NT2/D1 (cell line): Measurements from ENCODE around the gene CASP8.

Experiments used
- SUZ12 ChIP-seq: IDR thresholded peaks from 2 replicates; pipeline ENCODE4 v1.6.1; 2011; ENCODE audit not compliant: insufficient read length, insufficient read depth; ENCODE audit errors: extremely low read depth
- YY1 ChIP-seq: IDR thresholded peaks from 2 replicates; pipeline ENCODE4 v1.6.1; 2011; ENCODE audit not compliant: insufficient read length, insufficient read depth
- ZNF274 ChIP-seq: IDR thresholded peaks from 2 replicates; pipeline ENCODE4 v1.6.1; 2011; ENCODE audit warnings: mild to moderate bottlenecking, low read depth, low read length

GRCh38 chr2:201285499-201285898 lies 25.2 kb downstream of the CASP8 start:
- TF ChIP-seq ZNF274, result no peak
- TF ChIP-seq YY1, result no peak
- TF ChIP-seq SUZ12, result no peak
